A549 (cell line): ENCODE data around the gene KCNH8. TPM values are rescaled to one million over a fixed set of nuclear protein-coding genes. Genes with fewer than 3 reads are reported as not detected.

Experiments
- ATAC-seq, 2 experiments: fragments of 200-7000 bp in 1 of 2; fragments of >200 bp in 1 of 2; cut with Nextera tagmentation in 1 of 2; cut with Tn5 transposase in 1 of 2; 3 replicates each; pipeline versions ENCODE4 v1.8.0 to v1.9.1; 2018 to 2020; ENCODE audit warnings: mild to moderate bottlenecking in 1 of 2, moderate library complexity in 1 of 2
- CTCF ChIA-PET: fragments of 300-600 bp; sonication (Branson Sonifier 250); formaldehyde crosslinking; extraction: SDS; loops from one replicate; lab custom pipeline; 2021; ENCODE audit warnings: antibody characterized with exemption, inconsistent platforms; lab: Yijun Ruan, JAX
- POLR2A ChIA-PET: fragments of 350-600 bp; formaldehyde crosslinking; extraction: SDS; loops from one replicate; lab custom pipeline; 2021; ENCODE audit warnings: antibody characterized with exemption, inconsistent platforms; lab: Yijun Ruan, JAX
- DNase-seq, 2 experiments: peaks; one replicate each; pipeline versions ENCODE4 v3.0.0 to v3.0.0-alpha.2; 2011 to 2016; ENCODE audit warnings: low read depth in 1 of 2, low spot score in 1 of 2
- FAIRE-seq: peaks from 2 replicates; lab custom pipeline; 2011; peaks lifted over from hg19 to GRCh38; lab: Jason Lieb, UNC
- H3K27ac ChIP-seq, 2 experiments: fragments of >200 bp; sonication (Bioruptor Twin); formaldehyde crosslinking; 3 replicates each; pipeline ENCODE4 v1.5.1; 2016 to 2017
- H3K4me1 ChIP-seq: fragments of >200 bp; sonication (Bioruptor Twin); formaldehyde crosslinking; 3 replicates; pipeline ENCODE4 v1.6.1; 2016
- H3K4me2 ChIP-seq: fragments of >200 bp; sonication (Bioruptor Twin); formaldehyde crosslinking; 3 replicates; pipeline ENCODE4 v1.6.1; 2016
- H3K4me3 ChIP-seq: fragments of >200 bp; sonication (Bioruptor Twin); formaldehyde crosslinking; 3 replicates; pipeline ENCODE4 v1.5.1; 2016
- H3K9me3 ChIP-seq: fragments of >200 bp; sonication (Bioruptor Twin); formaldehyde crosslinking; 3 replicates; pipeline ENCODE4 v1.6.1; 2016
- EHMT2 ChIP-seq: fragments of 200-600 bp; sonication (generic); IDR thresholded peaks from 2 replicates; pipeline ENCODE4 v1.6.1; 2016; ENCODE audit warnings: antibody characterized with exemption, low read depth, mild to moderate bottlenecking, moderate library complexity
- EP300 ChIP-seq, 2 experiments: fragments of >200 bp; sonication (Bioruptor Twin); formaldehyde crosslinking; IDR thresholded peaks; 2 replicates in 1 of 2; 3 replicates in 1 of 2; pipeline ENCODE4 v1.6.1; 2016 to 2017
- FOSB ChIP-seq: fragments of 250-450 bp; sonication (Bioruptor Pico); IDR thresholded peaks from 2 replicates; pipeline ENCODE4 v1.5.0; 2020; ENCODE audit warnings: mild to moderate bottlenecking, moderate library complexity
- FOXS1 ChIP-seq: fragments of 250-450 bp; sonication (Bioruptor Pico); IDR thresholded peaks from 2 replicates; pipeline ENCODE4 v1.5.0; 2020; ENCODE audit warnings: mild to moderate bottlenecking, moderate library complexity
- GATA3 ChIP-seq: IDR thresholded peaks from 2 replicates; pipeline ENCODE4 v1.6.1; 2012; ENCODE audit warnings: borderline replicate concordance
- HOXA7 ChIP-seq: fragments of 250-450 bp; sonication (Bioruptor Pico); IDR thresholded peaks from 2 replicates; pipeline ENCODE4 v1.5.0; 2020; ENCODE audit warnings: mild to moderate bottlenecking, moderate library complexity
- HOXB5 ChIP-seq: fragments of 250-450 bp; sonication (Bioruptor Pico); IDR thresholded peaks from 2 replicates; pipeline ENCODE4 v1.5.0; 2020; ENCODE audit warnings: mild to moderate bottlenecking, moderate library complexity
- JUN ChIP-seq, 2 experiments: fragments of >200 bp; sonication (Bioruptor Twin); formaldehyde crosslinking; IDR thresholded peaks; 2 replicates in 1 of 2; 3 replicates in 1 of 2; pipeline ENCODE4 v1.6.1; 2016 to 2017
- JUNB ChIP-seq: fragments of >200 bp; sonication (Bioruptor Twin); formaldehyde crosslinking; IDR thresholded peaks from 2 replicates; pipeline ENCODE4 v1.6.1; 2016
- MAFK ChIP-seq: fragments of 450-650 bp; IDR thresholded peaks from 2 replicates; pipeline ENCODE4 v1.6.1; 2014; ENCODE audit not compliant: partially characterized antibody
- MYC ChIP-seq: IDR thresholded peaks from 2 replicates; pipeline ENCODE4 v1.6.1; 2012; ENCODE audit warnings: mild to moderate bottlenecking, inconsistent platforms, low read length, improper control_type of control experiment, borderline replicate concordance
- POLR2A ChIP-seq: IDR thresholded peaks from 2 replicates; pipeline ENCODE4 v1.6.1; 2012; ENCODE audit warnings: mild to moderate bottlenecking, low read length
- RAD21 ChIP-seq, 2 experiments: fragments of >200 bp in 1 of 2; sonication (Bioruptor Twin) in 1 of 2; formaldehyde crosslinking in 1 of 2; IDR thresholded peaks in 1 of 2; conservative IDR thresholded peaks in 1 of 2; 2 replicates in 1 of 2; 3 replicates in 1 of 2; pipeline ENCODE4 v1.6.1; 2012 to 2018; ENCODE audit warnings: inconsistent platforms in 1 of 2
- RARB ChIP-seq: fragments of 250-450 bp; sonication (Bioruptor Pico); IDR thresholded peaks from 2 replicates; pipeline ENCODE4 v1.8.0; 2021; ENCODE audit warnings: mild to moderate bottlenecking, moderate library complexity
- RCOR1 ChIP-seq: fragments of 150-350 bp; IDR thresholded peaks from 2 replicates; pipeline ENCODE4 v1.6.1; 2014; ENCODE audit warnings: antibody characterized with exemption, low read length, low read depth
- RNF2 ChIP-seq: fragments of 200-600 bp; sonication (generic); IDR thresholded peaks from 2 replicates; pipeline ENCODE4 v1.6.1; 2016; ENCODE audit warnings: low read depth, mild to moderate bottlenecking, antibody characterized with exemption, moderate library complexity, borderline replicate concordance
- TFCP2L1 ChIP-seq: fragments of 250-450 bp; sonication (Bioruptor Pico); IDR thresholded peaks from 2 replicates; pipeline ENCODE4 v1.5.0; 2021; ENCODE audit warnings: mild to moderate bottlenecking
- TP53 ChIP-seq: fragments of 250-450 bp; sonication (Bioruptor Pico); IDR thresholded peaks from 2 replicates; pipeline ENCODE4 v1.5.0; 2021; ENCODE audit warnings: mild to moderate bottlenecking, moderate library complexity
- ZNF302 ChIP-seq: fragments of 250-450 bp; sonication (Bioruptor Pico); IDR thresholded peaks from 2 replicates; pipeline ENCODE4 v1.9.0; 2021; ENCODE audit warnings: inconsistent platforms, mild to moderate bottlenecking, moderate library complexity
- WGBS: methylation state at CpG from one replicate; pipeline ENCODE4 v1.1.6; 2017; ENCODE audit errors: missing lambda C conversion rate; 5-methylcytosine and 5-hydroxymethylcytosine counted together
- polyA plus RNA-seq, 4 experiments: library from polyadenylated mRNA; depleted of rRNA in 3 of 4; stranded (reverse); fragments of >200 nt; fragmentation: RNase III in 1 of 4; extraction: RNeasy Plus Mini Kit Qiagen cat#74134 plus additional on column Dnase treatment in 1 of 4; gene quantifications; 2 replicates in 3 of 4; 3 replicates in 1 of 4; pipeline ENCODE4 v1.2.3, GENCODE V29; 2011 to 2017
- TF ChIP-seq, protein P1 (sequence below): fragments of >200 bp; sonication (Bioruptor Twin); formaldehyde crosslinking; IDR thresholded peaks from 2 replicates; pipeline ENCODE4 v1.6.1; 2016
- TF ChIP-seq, protein P2 (sequence below): IDR thresholded peaks from 2 replicates; pipeline ENCODE4 v1.6.1; 2012
- TF ChIP-seq, protein P3 (sequence below): fragments of 150-350 bp; IDR thresholded peaks from 2 replicates; pipeline ENCODE4 v1.6.1; 2014; ENCODE audit warnings: low read depth, mild to moderate bottlenecking, low read length
- TF ChIP-seq, protein P4 (sequence below): fragments of 250-450 bp; sonication (Bioruptor Pico); IDR thresholded peaks from 2 replicates; pipeline ENCODE4 v1.5.0; 2021; ENCODE audit warnings: mild to moderate bottlenecking, moderate library complexity, borderline replicate concordance
- TF ChIP-seq, protein P5 (sequence below): fragments of >200 bp; sonication (Bioruptor Twin); formaldehyde crosslinking; IDR thresholded peaks from 3 replicates; pipeline ENCODE4 v1.5.1; 2016

KCNH8 gene
- polyA plus RNA-seq, 2 of the 4 experiments (the other 2 are of a cell fraction): 0.03 TPM; not detected in 1

DNA sequence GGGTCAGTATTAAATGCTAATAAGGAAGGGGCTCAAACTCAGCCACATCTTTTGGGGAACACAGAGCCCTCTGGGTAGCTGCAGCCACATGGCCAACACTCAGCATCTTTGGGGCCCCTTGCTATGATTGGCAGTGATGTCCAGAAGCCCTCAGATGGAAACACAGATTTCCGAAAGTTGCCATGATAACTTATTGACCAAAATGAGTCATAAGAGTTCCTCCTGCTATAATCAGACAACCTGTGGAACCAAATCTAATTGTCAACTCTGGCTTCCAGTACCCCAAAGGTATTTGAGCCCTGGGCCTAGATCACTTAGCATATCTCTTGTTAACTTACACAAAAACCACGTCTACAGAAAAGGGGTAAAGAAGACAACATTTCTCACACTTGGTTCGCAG is 392.2 kb downstream of the KCNH8 start:
- no peak for DNase-seq
- TF ChIP-seq MYC: no peak
- no peak for TF ChIP-seq HOXB5 (CRISPR knock-in tag)
- TF ChIP-seq, protein P1, sequence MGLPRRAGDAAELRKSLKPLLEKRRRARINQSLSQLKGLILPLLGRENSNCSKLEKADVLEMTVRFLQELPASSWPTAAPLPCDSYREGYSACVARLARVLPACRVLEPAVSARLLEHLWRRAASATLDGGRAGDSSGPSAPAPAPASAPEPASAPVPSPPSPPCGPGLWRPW: no peak
- TF ChIP-seq RARB (CRISPR knock-in tag): no peak
- no peak for TF ChIP-seq POLR2A
- TF ChIP-seq, protein P2, sequence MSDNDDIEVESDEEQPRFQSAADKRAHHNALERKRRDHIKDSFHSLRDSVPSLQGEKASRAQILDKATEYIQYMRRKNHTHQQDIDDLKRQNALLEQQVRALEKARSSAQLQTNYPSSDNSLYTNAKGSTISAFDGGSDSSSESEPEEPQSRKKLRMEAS: no peak
- no peak for TF ChIP-seq FOSB (CRISPR knock-in tag)
- TF ChIP-seq ZNF302 (CRISPR knock-in tag): no peak
- no peak for TF ChIP-seq TFCP2L1 (CRISPR knock-in tag)
- TF ChIP-seq JUN (IDR thresholded peaks at IDR 0.05): no peak
- no peak for TF ChIP-seq TP53 (CRISPR knock-in tag)
- TF ChIP-seq, protein P3, sequence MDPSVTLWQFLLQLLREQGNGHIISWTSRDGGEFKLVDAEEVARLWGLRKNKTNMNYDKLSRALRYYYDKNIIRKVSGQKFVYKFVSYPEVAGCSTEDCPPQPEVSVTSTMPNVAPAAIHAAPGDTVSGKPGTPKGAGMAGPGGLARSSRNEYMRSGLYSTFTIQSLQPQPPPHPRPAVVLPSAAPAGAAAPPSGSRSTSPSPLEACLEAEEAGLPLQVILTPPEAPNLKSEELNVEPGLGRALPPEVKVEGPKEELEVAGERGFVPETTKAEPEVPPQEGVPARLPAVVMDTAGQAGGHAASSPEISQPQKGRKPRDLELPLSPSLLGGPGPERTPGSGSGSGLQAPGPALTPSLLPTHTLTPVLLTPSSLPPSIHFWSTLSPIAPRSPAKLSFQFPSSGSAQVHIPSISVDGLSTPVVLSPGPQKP: no peak
- TF ChIP-seq HOXA7 (CRISPR knock-in tag): no peak
- no peak for TF ChIP-seq EP300 (IDR thresholded peaks at IDR 0.05)
- TF ChIP-seq RCOR1: no peak
- TF ChIP-seq FOXS1 (CRISPR knock-in tag): no peak
- no peak for TF ChIP-seq GATA3
- TF ChIP-seq, protein P4, sequence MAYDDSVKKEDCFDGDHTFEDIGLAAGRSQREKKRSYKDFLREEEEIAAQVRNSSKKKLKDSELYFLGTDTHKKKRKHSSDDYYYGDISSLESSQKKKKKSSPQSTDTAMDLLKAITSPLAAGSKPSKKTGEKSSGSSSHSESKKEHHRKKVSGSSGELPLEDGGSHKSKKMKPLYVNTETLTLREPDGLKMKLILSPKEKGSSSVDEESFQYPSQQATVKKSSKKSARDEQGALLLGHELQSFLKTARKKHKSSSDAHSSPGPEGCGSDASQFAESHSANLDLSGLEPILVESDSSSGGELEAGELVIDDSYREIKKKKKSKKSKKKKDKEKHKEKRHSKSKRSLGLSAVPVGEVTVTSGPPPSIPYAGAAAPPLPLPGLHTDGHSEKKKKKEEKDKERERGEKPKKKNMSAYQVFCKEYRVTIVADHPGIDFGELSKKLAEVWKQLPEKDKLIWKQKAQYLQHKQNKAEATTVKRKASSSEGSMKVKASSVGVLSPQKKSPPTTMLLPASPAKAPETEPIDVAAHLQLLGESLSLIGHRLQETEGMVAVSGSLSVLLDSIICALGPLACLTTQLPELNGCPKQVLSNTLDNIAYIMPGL: no peak
- H3K27ac ChIP-seq: no peak overlapping the region
- no peaks in the 10 kb centered on the region for H3K9me3 ChIP-seq
- no peaks in the 10 kb centered on the region for H3K4me1 ChIP-seq
- no peak overlapping the region for H3K4me2 ChIP-seq
- ChIA-PET CTCF (no interaction called here), POLR2A (no interaction called here)
- H3K4me3 ChIP-seq: no peak overlapping the region
- no peak for ATAC-seq
- 38% methylated on average over 3 of the region's 3 CpGs for WGBS
- no peak for FAIRE-seq

DNA sequence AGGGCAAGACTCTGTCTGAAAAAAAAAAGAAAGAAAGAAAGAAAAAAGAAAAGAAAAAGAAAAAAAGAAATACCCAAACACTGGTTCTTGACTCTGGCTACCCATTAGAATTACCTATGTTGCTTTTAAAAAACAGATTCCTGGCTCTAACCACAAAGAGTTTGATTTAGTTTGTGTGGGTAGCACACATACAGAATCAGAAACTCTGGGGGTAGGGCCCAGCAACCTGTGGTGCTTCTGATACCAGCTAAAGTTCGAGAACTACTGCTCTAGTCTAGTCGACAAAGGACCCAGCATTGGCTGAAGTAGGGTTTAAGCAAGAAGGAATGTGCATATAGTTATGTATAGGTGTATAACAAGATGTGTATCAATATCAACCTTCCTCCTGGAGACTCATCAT is 393.0 kb downstream of the KCNH8 start:
- TF ChIP-seq TFCP2L1 (CRISPR knock-in tag) (no peak), EHMT2 (no peak), RNF2 (no peak)
- TF ChIP-seq, all 56 proteins: peak for 0
- no peak overlapping the region for H3K27ac ChIP-seq
- ChIA-PET CTCF (no interaction called here), POLR2A (no interaction called here)
- H3K4me1 ChIP-seq: no peaks in the 10 kb centered on the region
- no peak overlapping the region for H3K4me2 ChIP-seq
- H3K9me3 ChIP-seq: no peaks in the 10 kb centered on the region
- DNase-seq (no peak), FAIRE-seq (no peak), ATAC-seq (no peak)
- H3K4me3 ChIP-seq: no peak overlapping the region
- WGBS: 4% methylated on average over 2 of the region's 2 CpGs

DNA sequence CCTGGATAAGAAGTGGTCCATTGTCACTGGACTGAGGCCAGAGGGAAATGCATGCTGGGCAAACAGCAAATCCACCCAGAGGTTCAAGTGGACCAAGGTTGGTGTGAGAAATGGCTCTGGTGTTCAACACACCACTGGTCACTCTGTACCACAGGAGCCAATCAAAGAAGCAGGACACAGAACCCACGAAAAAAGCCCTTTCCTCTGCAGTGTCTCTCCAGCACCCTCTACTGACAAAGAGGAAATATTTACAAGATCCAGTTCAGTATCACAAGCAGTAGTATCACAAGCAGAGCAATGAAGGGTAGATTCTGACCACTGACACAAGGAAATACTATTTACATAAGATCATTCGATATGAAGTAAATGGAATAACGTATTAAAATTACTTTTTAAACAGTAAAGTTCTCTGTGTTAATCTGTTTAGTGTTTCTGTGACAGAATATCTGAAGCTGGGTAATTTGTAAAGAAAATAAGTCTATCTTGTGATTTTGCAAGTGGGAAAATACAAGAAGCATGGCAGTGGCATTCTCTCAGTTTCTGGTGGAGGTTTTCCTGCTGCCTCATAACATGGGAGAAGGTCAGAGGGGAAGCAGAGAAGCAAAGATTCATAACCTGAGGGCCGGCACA is 395.0 kb downstream of the KCNH8 start:
- Histone ChIP-seq H3K4me3 (no peak overlapping the region), H3K4me1 (0 out of 3 replicates have a peak, but pooled peaks cover 10% of the 10 kb centered on the region), H3K9me3 (no peaks in the 10 kb centered on the region), H3K27ac (no peak overlapping the region), H3K4me2 (no peak overlapping the region)
- ChIA-PET CTCF (no interaction called here), POLR2A (no interaction called here)
- peak; percentile 43 to 86; a peak in 4 of 6 replicates for ATAC-seq
- TF ChIP-seq JUNB: no peak
- TF ChIP-seq, protein P5, sequence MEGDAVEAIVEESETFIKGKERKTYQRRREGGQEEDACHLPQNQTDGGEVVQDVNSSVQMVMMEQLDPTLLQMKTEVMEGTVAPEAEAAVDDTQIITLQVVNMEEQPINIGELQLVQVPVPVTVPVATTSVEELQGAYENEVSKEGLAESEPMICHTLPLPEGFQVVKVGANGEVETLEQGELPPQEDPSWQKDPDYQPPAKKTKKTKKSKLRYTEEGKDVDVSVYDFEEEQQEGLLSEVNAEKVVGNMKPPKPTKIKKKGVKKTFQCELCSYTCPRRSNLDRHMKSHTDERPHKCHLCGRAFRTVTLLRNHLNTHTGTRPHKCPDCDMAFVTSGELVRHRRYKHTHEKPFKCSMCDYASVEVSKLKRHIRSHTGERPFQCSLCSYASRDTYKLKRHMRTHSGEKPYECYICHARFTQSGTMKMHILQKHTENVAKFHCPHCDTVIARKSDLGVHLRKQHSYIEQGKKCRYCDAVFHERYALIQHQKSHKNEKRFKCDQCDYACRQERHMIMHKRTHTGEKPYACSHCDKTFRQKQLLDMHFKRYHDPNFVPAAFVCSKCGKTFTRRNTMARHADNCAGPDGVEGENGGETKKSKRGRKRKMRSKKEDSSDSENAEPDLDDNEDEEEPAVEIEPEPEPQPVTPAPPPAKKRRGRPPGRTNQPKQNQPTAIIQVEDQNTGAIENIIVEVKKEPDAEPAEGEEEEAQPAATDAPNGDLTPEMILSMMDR: peak; percentile 47
- TF ChIP-seq MAFK: no peak
- TF ChIP-seq RAD21 (conservative IDR thresholded peaks at IDR 0.05 in 1 of 2, IDR thresholded peaks at IDR 0.05 in 1 of 2): peak; percentile 29 to 60; a peak in 2 of 5 replicates
- DNase-seq: peak in 1 of 2 experiments; percentile 35
- WGBS: 12% methylated on average over 4 of the region's 4 CpGs
- FAIRE-seq: no peak
